ENCODE results near the gene AKT1S1.

DNA sequence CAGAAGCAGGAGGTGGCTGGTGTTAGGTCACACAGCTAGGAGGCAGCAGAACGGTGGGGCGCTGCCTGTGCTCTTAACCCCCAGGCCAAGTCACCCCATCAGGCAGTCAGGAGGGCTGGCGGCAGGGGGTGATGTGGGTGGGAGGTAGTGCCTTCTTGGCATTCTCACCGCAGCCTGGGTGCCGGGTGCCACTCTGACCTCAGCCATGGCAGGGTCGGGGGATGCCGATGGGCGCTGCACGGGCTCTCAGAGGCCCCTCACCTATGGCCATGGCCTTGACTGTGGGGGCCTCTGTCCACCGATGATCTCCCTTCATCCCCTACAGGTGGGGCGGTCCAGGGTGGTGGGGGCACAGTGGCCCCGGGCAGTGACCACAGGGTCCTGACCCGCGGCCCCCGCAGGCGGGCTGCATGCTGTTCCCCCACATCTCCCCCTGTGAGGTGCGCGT, 20.6 kb downstream of the AKT1S1 start:
- no peak for TF ChIP-seq POLR2A (IDR thresholded peaks at IDR 0.05)
- no peak for TF ChIP-seq CTCF (IDR thresholded peaks at IDR 0.05)
